Transverse colon (tissue), 4 donors: ENCODE results near the gene ADAM23.

Experiments
- POLR2A ChIP-seq: fragments of 450-650 bp; IDR thresholded peaks from one replicate; pipeline ENCODE4 v1.6.1; 2016; ENCODE audit warnings: antibody characterized with exemption, mild to moderate bottlenecking, moderate library complexity
- POLR2AphosphoS5 ChIP-seq, 3 donors: sonication (generic); formaldehyde crosslinking; IDR thresholded peaks; one replicate each; pipeline ENCODE4 v1.6.1; 2016; ENCODE audit warnings: antibody characterized with exemption in 3 of 3
- TF ChIP-seq, protein P1 (sequence below), 5 experiments: fragments of 200-600 bp in 3 of 5; fragments of 450-650 bp in 2 of 5; sonication (generic) in 3 of 5; IDR thresholded peaks; 1 replicate in 2 of 5; 2 replicates in 3 of 5; pipeline ENCODE4 v1.5.1; 2016 to 2017; ENCODE audit warnings: antibody characterized with exemption in 5 of 5, inconsistent platforms in 3 of 5, mild to moderate bottlenecking in 2 of 5, moderate library complexity in 1 of 5

DNA sequence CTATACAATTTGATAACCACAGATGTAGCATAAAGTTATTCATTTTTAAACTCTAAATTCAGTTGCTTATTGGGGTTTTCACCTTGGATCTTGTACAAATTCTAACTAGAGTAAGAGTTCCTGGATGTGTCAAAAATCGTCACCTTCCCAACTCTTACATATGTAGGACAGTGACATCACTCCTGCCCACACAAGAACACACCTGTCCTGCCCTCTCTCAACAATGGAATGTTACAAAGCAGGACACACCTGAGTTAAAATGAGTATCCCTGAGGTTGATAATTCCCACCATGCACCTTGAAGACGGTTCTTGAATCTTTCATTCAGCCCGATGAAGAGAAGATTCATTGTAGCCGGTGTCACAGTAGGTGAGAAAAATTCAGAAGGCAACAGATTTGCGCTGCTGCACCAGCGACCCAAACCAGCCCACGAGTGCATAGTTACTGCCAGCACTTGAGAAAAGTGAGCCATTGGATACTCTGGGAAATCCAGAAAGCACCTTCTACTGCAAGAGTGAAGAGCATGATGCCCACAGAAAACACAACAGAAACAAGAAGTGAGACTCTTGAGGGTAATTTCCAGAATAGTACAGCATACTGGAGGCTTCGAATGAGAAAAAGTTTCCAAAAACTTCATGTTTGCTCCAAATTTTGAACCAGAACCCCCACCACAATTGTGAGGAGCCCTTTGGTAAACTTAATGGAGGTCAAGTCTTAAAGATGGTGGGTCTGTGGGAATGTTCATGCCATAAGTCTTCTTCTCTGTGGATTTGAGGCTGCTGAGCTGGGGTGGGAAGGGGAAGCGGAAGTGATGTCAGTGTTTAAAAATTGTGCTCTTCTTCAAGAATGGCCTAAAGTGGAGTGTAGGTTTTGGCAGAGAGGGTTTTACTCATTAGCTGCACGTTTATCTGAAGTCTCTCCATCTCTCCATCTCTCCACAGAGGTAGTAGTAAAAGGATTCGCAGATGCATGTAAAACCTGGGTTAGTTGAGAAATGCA lies 34.7 kb upstream of the ADAM23 start:
- TF ChIP-seq, protein P1, sequence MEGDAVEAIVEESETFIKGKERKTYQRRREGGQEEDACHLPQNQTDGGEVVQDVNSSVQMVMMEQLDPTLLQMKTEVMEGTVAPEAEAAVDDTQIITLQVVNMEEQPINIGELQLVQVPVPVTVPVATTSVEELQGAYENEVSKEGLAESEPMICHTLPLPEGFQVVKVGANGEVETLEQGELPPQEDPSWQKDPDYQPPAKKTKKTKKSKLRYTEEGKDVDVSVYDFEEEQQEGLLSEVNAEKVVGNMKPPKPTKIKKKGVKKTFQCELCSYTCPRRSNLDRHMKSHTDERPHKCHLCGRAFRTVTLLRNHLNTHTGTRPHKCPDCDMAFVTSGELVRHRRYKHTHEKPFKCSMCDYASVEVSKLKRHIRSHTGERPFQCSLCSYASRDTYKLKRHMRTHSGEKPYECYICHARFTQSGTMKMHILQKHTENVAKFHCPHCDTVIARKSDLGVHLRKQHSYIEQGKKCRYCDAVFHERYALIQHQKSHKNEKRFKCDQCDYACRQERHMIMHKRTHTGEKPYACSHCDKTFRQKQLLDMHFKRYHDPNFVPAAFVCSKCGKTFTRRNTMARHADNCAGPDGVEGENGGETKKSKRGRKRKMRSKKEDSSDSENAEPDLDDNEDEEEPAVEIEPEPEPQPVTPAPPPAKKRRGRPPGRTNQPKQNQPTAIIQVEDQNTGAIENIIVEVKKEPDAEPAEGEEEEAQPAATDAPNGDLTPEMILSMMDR (IDR thresholded peaks at IDR 0.05), result no peak
- TF ChIP-seq POLR2AphosphoS5 (IDR thresholded peaks at IDR 0.05), result no peak
- no peak for TF ChIP-seq POLR2A
